ENCODE results near the gene HOXC5.

DNA sequence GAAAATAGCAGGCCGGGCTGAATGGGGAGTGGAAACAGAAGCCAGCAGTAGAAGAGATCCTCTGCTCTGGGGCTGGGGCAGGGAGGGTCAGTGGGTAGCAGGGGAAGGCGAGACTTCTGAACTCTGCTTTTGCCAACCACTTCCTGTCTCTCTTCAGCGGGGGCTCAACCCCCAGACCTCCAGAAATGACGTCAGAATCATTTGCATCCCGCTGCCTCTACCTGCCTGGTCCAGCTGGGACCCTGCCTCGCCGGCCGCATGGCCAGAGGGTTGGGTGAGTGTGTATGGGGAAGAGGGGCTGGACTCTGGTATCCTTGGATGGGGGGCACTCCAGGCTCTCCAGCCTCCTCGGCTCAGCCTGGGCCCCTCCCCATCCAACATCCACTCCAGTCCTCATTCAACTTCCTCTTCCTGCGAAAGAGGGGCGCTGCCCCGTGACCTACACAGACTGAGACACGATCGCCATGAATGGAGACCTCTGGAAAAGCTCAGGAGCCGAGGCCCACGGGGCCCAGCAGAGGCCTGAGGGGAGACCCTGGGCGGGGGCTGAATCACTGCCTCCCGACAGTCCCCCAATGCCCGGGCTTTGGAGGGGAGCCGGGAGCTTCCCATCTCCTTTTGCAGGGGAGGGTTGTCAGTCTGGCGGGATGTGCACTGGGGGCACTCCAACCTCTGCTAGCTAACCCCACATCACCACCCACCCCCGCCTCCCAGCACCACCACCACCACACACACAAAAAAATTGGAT is 20.3 kb downstream of the HOXC5 start:
- TF ChIP-seq, protein P1, sequence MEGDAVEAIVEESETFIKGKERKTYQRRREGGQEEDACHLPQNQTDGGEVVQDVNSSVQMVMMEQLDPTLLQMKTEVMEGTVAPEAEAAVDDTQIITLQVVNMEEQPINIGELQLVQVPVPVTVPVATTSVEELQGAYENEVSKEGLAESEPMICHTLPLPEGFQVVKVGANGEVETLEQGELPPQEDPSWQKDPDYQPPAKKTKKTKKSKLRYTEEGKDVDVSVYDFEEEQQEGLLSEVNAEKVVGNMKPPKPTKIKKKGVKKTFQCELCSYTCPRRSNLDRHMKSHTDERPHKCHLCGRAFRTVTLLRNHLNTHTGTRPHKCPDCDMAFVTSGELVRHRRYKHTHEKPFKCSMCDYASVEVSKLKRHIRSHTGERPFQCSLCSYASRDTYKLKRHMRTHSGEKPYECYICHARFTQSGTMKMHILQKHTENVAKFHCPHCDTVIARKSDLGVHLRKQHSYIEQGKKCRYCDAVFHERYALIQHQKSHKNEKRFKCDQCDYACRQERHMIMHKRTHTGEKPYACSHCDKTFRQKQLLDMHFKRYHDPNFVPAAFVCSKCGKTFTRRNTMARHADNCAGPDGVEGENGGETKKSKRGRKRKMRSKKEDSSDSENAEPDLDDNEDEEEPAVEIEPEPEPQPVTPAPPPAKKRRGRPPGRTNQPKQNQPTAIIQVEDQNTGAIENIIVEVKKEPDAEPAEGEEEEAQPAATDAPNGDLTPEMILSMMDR (IDR thresholded peaks at IDR 0.05) = no peak
- no peak for TF ChIP-seq POLR2A (IDR thresholded peaks at IDR 0.05)
- peak in 2 of 3 donors; percentile 27 to 36 for TF ChIP-seq POLR2AphosphoS5 (IDR thresholded peaks at IDR 0.05)
